ENCODE data around the gene EEF1E1.

Gene EEF1E1

GRCh38 chr6:8102122-8102958, at the start of gene EEF1E1:
TSS of gene EEF1E1 (minus strand) at chr6:8102548. CDS start at chr6:8102521, 27 bp downstream.
- peaks cover 9 to 20% (median 18%) of the 10 kb centered on the region in 10 experiments for H3K4me1 ChIP-seq
- peak within 1 kb of the TSS; percentile 87 to 99 (median 95) for H3K4me3 ChIP-seq
- H3K9ac ChIP-seq: peak within 1 kb of the TSS; percentile 77 to 93 (median 90)
- peak within 1 kb of the TSS; percentile 46 to 94 (median 88); a peak in 20 of 22 replicates for H3K27ac ChIP-seq
- peak within 1 kb of the TSS; percentile 74 to 99 (median 92) for H3K4me2 ChIP-seq
- no peak for TF ChIP-seq Cebpa-rat (IDR thresholded peaks at IDR 0.05)
- peaks cover 0 to 5% (median 0%) of the 10 kb centered on the region in 11 experiments; a peak in 5 of 22 replicates for H3K9me3 ChIP-seq (replicated peaks in 1 of 11)
- H4K20me1 ChIP-seq: peaks cover 0 to 31% (median 8%) of the 10 kb centered on the region in 11 experiments; a peak in 7 of 22 replicates
- no peaks in the 10 kb centered on the region for H3K27me3 ChIP-seq
- H3K36me3 ChIP-seq: peaks cover 0 to 37% (median 32%) of the 10 kb centered on the region in 11 experiments; a peak in 20 of 22 replicates

GRCh38 chr6:8149350-8149749, 47.0 kb upstream of the EEF1E1 start:
- H3K4me2 ChIP-seq: no peak overlapping the region
- no peaks in the 10 kb centered on the region for H3K9me3 ChIP-seq (replicated peaks in 1 of 11)
- H3K27ac ChIP-seq: no peak overlapping the region
- H3K9ac ChIP-seq: no peak overlapping the region
- H3K4me3 ChIP-seq: no peak overlapping the region
- no peaks in the 10 kb centered on the region for H3K4me1 ChIP-seq
- H3K27me3 ChIP-seq: no peaks in the 10 kb centered on the region
- H3K36me3 ChIP-seq: no peaks in the 10 kb centered on the region
- H4K20me1 ChIP-seq: no peaks in the 10 kb centered on the region
- TF ChIP-seq Cebpa-rat (IDR thresholded peaks at IDR 0.05): no peak

GRCh38 chr6:8143945-8144344, 41.6 kb upstream of the EEF1E1 start:
- H3K36me3 ChIP-seq: no peaks in the 10 kb centered on the region
- H3K4me3 ChIP-seq: no peak overlapping the region
- no peak overlapping the region for H3K9ac ChIP-seq
- TF ChIP-seq Cebpa-rat (IDR thresholded peaks at IDR 0.05): no peak
- H3K27ac ChIP-seq: no peak overlapping the region
- H3K4me2 ChIP-seq: no peak overlapping the region
- peaks cover 0 to 6% (median 0%) of the 10 kb centered on the region in 10 experiments; a peak in 1 of 20 replicates for H3K4me1 ChIP-seq
- no peaks in the 10 kb centered on the region for H3K9me3 ChIP-seq (replicated peaks in 1 of 11)
- no peaks in the 10 kb centered on the region for H4K20me1 ChIP-seq
- no peaks in the 10 kb centered on the region for H3K27me3 ChIP-seq

GRCh38 chr6:8139451-8139850, 37.1 kb upstream of the EEF1E1 start:
- no peaks in the 10 kb centered on the region for H3K36me3 ChIP-seq
- no peaks in the 10 kb centered on the region for H3K27me3 ChIP-seq
- no peaks in the 10 kb centered on the region for H4K20me1 ChIP-seq
- no peak overlapping the region for H3K27ac ChIP-seq
- H3K9ac ChIP-seq: no peak overlapping the region
- H3K4me2 ChIP-seq: peak overlapping the region in 2 of 11 experiments; percentile 0 to 27; a peak in 3 of 22 replicates
- H3K9me3 ChIP-seq (replicated peaks in 1 of 11): no peaks in the 10 kb centered on the region
- no peak for TF ChIP-seq Cebpa-rat (IDR thresholded peaks at IDR 0.05)
- no peak overlapping the region for H3K4me3 ChIP-seq
- peaks cover 0 to 6% (median 0%) of the 10 kb centered on the region in 10 experiments; a peak in 1 of 20 replicates for H3K4me1 ChIP-seq

GRCh38 chr6:8137529-8137939, 35.2 kb upstream of the EEF1E1 start:
- no peaks in the 10 kb centered on the region for H3K9me3 ChIP-seq (replicated peaks in 1 of 11)
- H3K4me3 ChIP-seq: no peak overlapping the region
- TF ChIP-seq Cebpa-rat (IDR thresholded peaks at IDR 0.05): no peak
- H3K27ac ChIP-seq: no peak overlapping the region
- H3K9ac ChIP-seq: no peak overlapping the region
- no peak overlapping the region for H3K4me2 ChIP-seq
- H4K20me1 ChIP-seq: no peaks in the 10 kb centered on the region
- H3K27me3 ChIP-seq: no peaks in the 10 kb centered on the region
- peaks cover 0 to 6% (median 0%) of the 10 kb centered on the region in 10 experiments; a peak in 1 of 20 replicates for H3K4me1 ChIP-seq
- no peaks in the 10 kb centered on the region for H3K36me3 ChIP-seq

GRCh38 chr6:8135276-8135675, 32.9 kb upstream of the EEF1E1 start:
- Histone ChIP-seq H3K36me3 (no peaks in the 10 kb centered on the region), H3K9me3 (replicated peaks in 1 of 11) (no peaks in the 10 kb centered on the region), H3K27ac (no peak overlapping the region), H3K27me3 (no peaks in the 10 kb centered on the region), H3K4me1 (peaks cover 0 to 9% (median 4%) of the 10 kb centered on the region in 10 experiments; a peak in 7 of 20 replicates), H3K4me3 (no peak overlapping the region), H4K20me1 (no peaks in the 10 kb centered on the region), H3K4me2 (no peak overlapping the region), H3K9ac (no peak overlapping the region)
- no peak for TF ChIP-seq Cebpa-rat (IDR thresholded peaks at IDR 0.05)

GRCh38 chr6:8132130-8132529, 29.8 kb upstream of the EEF1E1 start:
- no peaks in the 10 kb centered on the region for H4K20me1 ChIP-seq
- no peaks in the 10 kb centered on the region for H3K27me3 ChIP-seq
- H3K27ac ChIP-seq: no peak overlapping the region
- no peaks in the 10 kb centered on the region for H3K36me3 ChIP-seq
- no peak overlapping the region for H3K9ac ChIP-seq
- H3K4me3 ChIP-seq: no peak overlapping the region
- no peaks in the 10 kb centered on the region for H3K9me3 ChIP-seq (replicated peaks in 1 of 11)
- TF ChIP-seq Cebpa-rat (IDR thresholded peaks at IDR 0.05): no peak
- no peak overlapping the region for H3K4me2 ChIP-seq
- H3K4me1 ChIP-seq: peaks cover 0 to 16% (median 0%) of the 10 kb centered on the region in 10 experiments; a peak in 6 of 20 replicates

- no peak for TF ChIP-seq Cebpa-rat (IDR thresholded peaks at IDR 0.05)
- no peaks in the 10 kb centered on the region for H3K27me3 ChIP-seq
- H3K4me2 ChIP-seq: no peak overlapping the region
- H3K27ac ChIP-seq: no peak overlapping the region
- no peaks in the 10 kb centered on the region for H3K36me3 ChIP-seq
- peaks cover 0 to 16% (median 0%) of the 10 kb centered on the region in 10 experiments; a peak in 6 of 20 replicates for H3K4me1 ChIP-seq
- H3K9me3 ChIP-seq (replicated peaks in 1 of 11): no peaks in the 10 kb centered on the region
- H3K9ac ChIP-seq: no peak overlapping the region
- no peak overlapping the region for H3K4me3 ChIP-seq
- no peaks in the 10 kb centered on the region for H4K20me1 ChIP-seq
These were observed 29.0 kb upstream of the EEF1E1 start for GRCh38 chr6:8131265-8131897.

- H3K27me3 ChIP-seq: no peaks in the 10 kb centered on the region
- H3K9ac ChIP-seq: 0 out of 22 replicates have a peak overlapping the region, but pooled peaks of 1 of the 11 experiments have one; percentile 14
- TF ChIP-seq Cebpa-rat (IDR thresholded peaks at IDR 0.05): peak in 2 of 11 experiments; percentile 10 to 50; a peak in 1 of 22 replicates
- no peaks in the 10 kb centered on the region for H3K36me3 ChIP-seq
- H3K4me1 ChIP-seq: peaks cover 0 to 16% (median 0%) of the 10 kb centered on the region in 10 experiments; a peak in 6 of 20 replicates
- H4K20me1 ChIP-seq: no peaks in the 10 kb centered on the region
- H3K4me3 ChIP-seq: no peak overlapping the region
- H3K27ac ChIP-seq: no peak overlapping the region
- H3K9me3 ChIP-seq (replicated peaks in 1 of 11): no peaks in the 10 kb centered on the region
- peak overlapping the region in 4 of 11 experiments; percentile 5 to 30 (median 26); a peak in 7 of 22 replicates for H3K4me2 ChIP-seq
These were observed 28.1 kb upstream of the EEF1E1 start for GRCh38 chr6:8130399-8130798.

All from BLaER1 treated with 17β-estradiol and CSF1 and Interleukin-3, amounts not matched to agents 10 nM and 100 nM (cell line).